T47D (cell line): ENCODE results near the gene ADAM12.
"Not testable (repeated sequence)": the region's sequence is repeated elsewhere in the genome, so short reads cannot be mapped to it uniquely, and the experiment has no call there.

ENCODE experiments used
- DNase-seq, 2 experiments: peaks; one replicate each; pipeline versions ENCODE4 v3.0.0 to v3.0.0-alpha.2; 2011 to 2012; ENCODE audit warnings: low read depth in 1 of 2, low spot score in 1 of 2
- JUND ChIP-seq: IDR thresholded peaks from 2 replicates; pipeline ENCODE4 v1.6.1; 2012; ENCODE audit warnings: low read depth
- in situ Hi-C: cut with HindIII; loops from 2 replicates; pipeline ENCODE4 v1.10.0; 2016; ENCODE audit warnings: low sequenced_read_pairs, low pct_unique_long_range_greater_than_20kb

The ADAM12 gene

DNA sequence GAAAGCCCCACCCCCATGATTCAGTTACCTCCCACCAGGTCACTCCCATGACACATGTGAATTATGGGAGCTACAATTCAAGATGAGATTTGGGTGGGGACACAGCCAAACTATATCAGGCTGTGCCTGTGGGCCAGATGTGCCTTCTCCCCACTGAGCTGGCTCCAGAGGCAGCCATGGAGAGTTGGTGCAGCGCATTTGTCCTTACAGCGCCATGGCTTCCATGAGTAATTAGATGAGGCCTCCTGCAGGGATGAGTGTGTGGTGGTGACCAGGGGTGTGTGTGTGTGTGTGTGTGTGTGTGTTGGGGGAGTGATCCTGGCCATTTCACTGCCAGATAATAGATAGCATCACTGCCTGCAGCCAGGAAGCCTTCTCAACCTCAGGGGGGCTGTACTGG, 397.3 kb downstream of the ADAM12 start:
- in situ Hi-C loops, result no loop called here
- TF ChIP-seq JUND, result no peak
- no peak for DNase-seq

DNA sequence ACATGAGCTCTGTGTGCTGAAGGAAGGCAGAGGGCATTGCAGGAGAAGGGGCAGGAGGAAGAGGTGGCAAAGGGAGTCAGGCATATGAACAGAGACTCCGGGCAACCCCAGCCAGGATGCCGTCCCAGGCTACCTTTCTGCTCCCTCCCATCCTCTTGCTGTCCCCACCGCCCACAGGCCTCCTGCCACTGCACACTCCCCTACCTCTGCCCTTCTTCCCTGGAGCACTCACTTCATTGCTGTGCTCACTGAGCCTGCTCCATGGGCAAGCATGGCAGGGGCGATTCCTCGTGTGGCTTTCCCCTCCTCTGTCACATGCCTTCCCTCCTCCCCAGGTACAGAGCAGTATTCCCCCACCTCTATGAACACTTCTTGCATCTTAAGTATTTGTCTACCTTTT, 398.5 kb downstream of the ADAM12 start:
- no peak for DNase-seq
- no peak for TF ChIP-seq JUND
- in situ Hi-C loops, result no loop called here

DNA sequence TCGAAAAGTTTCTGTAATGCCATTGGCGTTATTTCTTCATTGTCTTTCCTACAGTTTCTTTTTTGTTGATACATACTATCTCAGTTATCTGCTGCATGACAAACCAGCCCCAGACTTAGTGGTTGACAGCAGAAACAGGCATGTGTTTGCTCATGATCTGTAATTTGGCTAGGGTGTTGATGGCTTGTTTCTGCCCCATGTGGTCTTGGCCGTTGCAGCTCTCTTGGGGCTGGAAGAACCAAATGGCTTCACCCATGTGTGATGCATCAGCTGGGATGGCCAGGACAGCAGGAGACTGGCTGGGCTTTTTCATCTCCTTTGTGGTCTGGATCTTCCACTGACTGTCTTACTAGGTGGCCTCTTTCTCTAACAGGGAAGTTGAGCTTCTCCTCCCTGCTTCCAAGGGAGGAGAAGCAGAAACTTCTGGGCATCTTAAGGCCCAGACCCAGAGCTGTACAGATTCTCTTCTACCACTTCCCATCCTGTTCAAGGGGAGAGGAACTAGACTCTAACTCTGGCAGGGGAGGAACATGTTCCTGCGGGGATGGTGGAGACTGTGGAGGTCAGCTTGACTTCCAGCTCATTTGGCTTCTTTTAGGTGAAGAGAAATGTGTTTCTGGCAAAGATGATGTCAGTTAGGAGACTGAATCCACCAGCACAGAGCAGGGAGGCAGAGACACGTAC, 402.6 kb downstream of the ADAM12 start:
- no peak for DNase-seq
- in situ Hi-C loops, result no loop called here
- no peak for TF ChIP-seq JUND

DNA sequence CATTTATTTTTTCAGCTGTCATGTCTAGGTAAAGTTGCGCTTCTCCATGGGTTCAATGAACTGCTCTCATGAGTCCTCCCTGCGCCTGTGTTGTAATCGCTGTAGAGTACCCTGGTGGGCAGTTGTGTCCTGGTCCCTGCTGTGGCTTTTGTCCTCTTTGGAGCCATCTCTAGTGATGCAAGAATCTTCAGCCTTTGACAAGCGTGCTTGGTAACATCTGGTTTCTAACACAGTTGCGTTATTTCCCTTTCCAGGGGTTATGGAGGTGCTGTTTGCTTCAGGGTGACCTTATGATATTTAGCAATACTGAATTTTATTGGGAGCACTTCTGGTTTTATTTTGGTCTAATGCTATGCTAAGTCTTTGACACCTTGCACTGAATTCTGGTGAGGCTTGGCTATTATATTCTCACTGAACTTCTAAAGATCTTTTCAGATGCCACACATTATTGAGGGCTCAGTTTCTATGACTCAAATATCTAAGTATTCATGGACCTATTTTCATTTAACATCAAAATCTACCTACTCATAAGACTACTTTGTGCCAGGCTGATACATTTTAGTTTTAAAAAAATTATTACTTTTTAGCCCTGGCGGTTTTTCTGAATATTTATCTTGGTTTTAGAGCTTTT, 403.3 kb downstream of the ADAM12 start:
- DNase-seq, result no peak
- in situ Hi-C loops, result no loop called here
- no peak for TF ChIP-seq JUND

DNA sequence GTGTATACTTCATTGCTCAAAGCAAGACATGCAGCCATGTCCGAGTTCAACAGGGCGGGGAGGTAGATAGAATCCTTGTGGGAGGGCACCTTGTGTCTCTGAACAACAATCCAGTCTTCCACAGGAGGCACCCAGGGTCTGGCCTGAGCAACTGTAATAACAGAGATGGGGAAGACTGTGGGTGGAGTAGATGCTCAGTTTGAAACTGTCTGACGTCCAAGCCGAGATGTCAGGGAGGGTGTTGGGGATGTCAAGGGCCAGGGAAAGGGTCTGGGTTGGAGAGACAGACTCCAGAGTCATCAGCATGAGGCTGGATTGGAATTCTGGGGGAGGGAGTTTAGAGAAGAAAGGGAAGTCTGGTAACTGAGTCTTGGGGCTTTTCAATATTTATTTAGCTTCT, 403.9 kb downstream of the ADAM12 start:
- no peak for TF ChIP-seq JUND
- in situ Hi-C loops, result no loop called here
- no peak for DNase-seq

DNA sequence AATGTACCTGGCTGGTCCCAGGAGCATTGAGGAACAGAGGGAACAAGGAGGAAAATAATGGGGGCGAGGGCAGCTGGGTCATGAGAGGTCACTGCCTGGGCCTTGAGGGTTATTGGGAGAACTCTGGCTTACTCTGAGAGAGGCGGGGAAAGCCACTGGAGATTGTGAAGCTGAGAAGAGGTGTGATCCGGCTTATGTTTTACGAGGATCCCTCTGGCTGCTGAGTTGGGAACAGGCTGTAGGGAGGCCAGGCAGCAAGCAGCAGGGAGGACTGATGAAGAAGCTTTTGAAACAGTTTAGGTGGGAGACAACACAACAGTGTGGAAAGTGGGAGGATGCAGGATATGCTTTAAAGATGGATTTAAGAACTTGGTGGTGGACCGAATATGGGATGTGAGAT, 404.6 kb downstream of the ADAM12 start:
- no peak for TF ChIP-seq JUND
- in situ Hi-C loops, result no loop called here
- no peak for DNase-seq

DNA sequence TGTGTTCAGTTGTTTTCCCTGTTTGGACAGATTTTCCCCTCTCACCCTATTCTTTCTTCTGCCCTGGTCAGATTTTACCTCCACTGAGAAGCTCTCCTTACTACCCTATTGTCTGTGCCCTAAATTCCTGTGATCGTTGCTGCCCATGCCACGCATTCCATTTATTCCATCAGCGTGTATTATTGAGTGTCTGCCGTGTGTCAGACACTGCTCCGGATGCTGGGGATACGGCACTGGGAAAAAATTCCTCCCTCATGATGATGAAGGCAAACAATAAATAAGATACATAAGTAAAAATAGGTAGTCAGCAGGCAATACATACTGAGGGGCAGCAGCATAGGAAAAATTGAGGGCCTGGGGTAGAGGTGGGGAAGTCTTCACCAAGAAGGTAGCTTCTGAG, 405.1 kb downstream of the ADAM12 start:
- no peak for DNase-seq
- in situ Hi-C loops, result no loop called here
- no peak for TF ChIP-seq JUND

DNA sequence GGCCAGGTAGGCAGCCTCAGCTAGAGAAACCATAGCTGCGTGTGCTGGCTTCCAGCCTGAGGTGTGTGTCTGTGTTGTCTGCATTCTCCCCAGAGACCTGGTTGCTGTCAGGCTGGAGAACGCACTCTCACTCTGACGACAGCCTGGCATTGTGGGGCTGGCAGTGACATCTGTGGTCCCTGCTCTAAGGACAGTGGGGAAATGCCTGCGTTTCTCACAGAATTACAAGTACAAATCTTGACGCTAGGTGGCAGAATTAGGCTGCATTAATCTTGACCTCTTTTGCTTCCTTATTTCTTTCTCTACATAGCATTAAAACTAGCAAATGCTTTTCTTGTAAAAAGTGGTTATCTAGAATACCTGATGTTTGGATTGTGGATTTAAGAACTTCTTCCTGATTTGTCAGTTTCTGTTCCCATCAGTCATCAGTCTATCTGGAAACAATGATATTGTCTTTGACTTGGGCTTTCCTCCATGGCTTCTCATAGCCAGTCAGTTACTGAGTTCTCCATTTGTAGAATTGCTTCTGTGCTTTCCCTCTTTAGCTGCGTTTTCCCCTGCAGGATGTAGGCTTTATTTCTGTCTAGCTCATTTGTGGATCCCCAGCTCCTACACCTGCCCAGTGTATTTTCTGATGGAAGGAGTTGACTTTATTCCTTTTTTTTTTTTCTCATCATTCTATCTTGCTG, 405.9 kb downstream of the ADAM12 start:
- in situ Hi-C loops, result no loop called here
- no peak for TF ChIP-seq JUND

DNA sequence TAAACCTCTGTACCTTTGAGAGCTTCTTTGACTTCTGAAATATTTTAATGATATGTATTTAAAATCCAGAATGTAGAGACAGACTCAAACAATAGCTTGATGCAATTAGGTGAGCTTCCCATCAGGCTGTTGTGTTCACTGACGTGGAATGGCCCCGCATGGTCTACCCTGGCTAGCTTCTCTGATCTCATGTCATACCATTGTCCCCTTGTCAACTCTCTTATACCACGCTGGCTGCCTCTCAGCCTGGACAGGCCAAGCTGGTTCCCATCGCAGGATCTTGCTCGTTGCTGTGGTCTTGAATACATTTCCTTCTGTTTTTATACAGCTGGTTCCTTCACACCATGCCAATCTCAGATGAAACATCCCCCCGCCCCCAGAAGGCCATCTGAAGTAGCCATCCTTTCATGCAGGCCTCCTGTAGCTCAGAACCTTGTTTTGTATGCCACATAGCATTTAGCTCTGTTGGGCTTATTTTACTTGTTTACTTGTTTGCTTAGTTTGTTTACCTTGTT, 407.7 kb downstream of the ADAM12 start:
- TF ChIP-seq JUND, result no peak
- DNase-seq, result no peak
- in situ Hi-C loops, result no loop called here

More for the DNA sequence above, 405.9 kb downstream of the ADAM12 start:
- DNase-seq, result peak; percentile 11 to 68

DNA sequence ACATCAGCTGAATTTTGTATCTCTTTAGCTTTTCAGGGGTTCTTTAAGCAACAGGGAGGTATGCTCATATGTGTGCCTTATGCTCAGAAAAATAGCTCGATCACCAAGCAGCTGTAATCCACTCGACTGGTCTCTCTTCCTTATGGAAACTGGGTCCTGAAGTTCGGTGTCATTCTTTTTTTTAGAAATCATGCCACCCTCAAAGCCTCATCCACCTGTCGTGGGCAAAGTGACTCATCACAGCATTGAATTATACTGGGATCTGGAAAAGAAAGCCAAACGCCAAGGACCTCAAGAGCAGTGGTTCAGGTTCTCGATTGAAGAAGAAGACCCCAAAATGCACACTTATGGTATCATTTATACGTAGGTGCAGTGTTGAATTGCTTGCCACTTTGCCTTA, 408.3 kb downstream of the ADAM12 start:
- no peak for TF ChIP-seq JUND
- DNase-seq, result no peak
- in situ Hi-C loops, result no loop called here

DNA sequence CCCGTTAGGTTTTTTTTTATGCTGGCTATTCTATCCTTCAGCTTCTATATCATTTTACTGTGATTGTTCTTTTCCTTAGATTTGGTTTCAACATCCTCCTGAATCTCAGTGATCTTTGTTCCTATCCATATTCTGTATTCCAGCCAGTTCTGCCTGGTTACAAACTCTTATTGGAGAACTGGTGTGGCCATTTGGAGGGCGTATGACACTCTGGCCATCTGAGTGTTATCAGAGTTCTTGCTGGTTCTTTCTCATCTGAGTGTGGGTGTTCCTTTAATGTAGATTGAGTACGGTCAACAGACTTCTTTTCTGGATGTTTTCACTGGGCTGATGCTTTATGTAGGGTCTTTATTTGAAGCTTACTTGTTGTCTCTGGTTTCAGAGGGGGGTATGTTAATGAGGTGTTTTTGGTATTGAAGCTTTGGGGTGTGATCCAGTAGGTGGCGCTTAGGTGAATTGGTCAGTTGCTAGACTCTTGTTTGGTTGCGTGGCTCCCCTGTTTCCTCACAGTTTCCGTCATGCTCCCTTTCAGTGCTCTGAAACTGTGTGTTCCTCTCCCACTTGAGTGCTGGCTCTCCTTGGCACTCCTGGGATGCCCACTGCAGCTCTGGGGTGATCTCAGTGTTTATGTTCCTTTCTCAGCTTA, 411.2 kb downstream of the ADAM12 start:
- DNase-seq, result peak in 1 of 2 experiments; percentile 1
- TF ChIP-seq JUND, result no peak
- in situ Hi-C loops, result no loop called here

DNA sequence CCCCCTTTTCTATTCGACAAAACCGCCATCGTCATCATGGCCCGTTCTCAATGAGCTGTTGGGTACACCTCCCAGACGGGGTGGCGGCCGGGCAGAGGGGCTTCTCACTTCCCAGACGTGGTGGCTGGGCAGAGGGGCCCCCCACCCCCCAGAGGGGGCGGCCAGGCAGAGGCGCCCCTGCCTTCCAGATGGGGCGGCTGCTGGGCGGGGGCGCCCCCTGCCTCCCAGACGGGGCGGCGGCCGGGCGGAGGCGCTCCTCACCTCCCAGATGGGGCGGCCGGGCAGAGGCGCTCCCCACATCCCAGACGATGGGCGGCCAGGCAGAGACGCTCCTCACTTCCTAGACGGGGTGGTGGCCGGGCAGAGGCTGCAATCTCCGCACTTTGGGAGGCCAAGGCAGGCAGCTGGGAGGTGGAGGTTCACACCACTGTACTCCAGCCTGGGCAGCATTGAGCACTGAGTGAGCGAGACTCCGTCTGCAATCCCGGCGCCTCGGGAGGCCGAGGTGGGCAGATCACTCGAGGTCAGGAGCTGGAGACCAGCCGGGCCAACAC, 418.1 kb downstream of the ADAM12 start:
- DNase-seq, in situ Hi-C loops: not testable (repeated sequence)
